DOHH2 (cell line): Measurements from ENCODE around the gene EIF3F.
A peak's percentile ranks its signal among the peaks of the same experiment; 100 is the strongest.

Experiments
- H3F3A ChIP-seq: fragments of 200-600 bp; sonication (generic), shearing (Covaris generic); 2 replicates; pipeline ENCODE4 v1.6.0; 2016; ENCODE audit warnings: antibody characterized with exemption, mild to moderate bottlenecking; ENCODE audit not compliant: control insufficient read depth, insufficient read depth
- H3K27ac ChIP-seq: fragments of 200-600 bp; sonication (generic); 2 replicates; pipeline ENCODE4 v1.5.1; 2014; ENCODE audit warnings: low read depth, mild to moderate bottlenecking, low read length, moderate library complexity
- H3K27me3 ChIP-seq: fragments of 200-600 bp; sonication (generic); 2 replicates; pipeline ENCODE4 v1.6.1; 2014; ENCODE audit warnings: mild to moderate bottlenecking, low read length, mixed read lengths; ENCODE audit not compliant: control insufficient read depth
- H3K36me3 ChIP-seq: fragments of 200-600 bp; sonication (generic); 2 replicates; pipeline ENCODE4 v1.6.1; 2014; ENCODE audit warnings: mild to moderate bottlenecking, low read length, moderate library complexity, mixed read lengths; ENCODE audit not compliant: control insufficient read depth
- H3K4me1 ChIP-seq: fragments of 200-600 bp; sonication (generic); 2 replicates; pipeline ENCODE4 v1.6.1; 2014; ENCODE audit warnings: mild to moderate bottlenecking, low read length, mixed read lengths; ENCODE audit not compliant: control insufficient read depth
- H3K4me2 ChIP-seq: fragments of 200-600 bp; sonication (generic); 2 replicates; pipeline ENCODE4 v1.6.0; 2014; ENCODE audit warnings: mild to moderate bottlenecking, low read length, moderate library complexity
- H3K4me3 ChIP-seq: fragments of 200-600 bp; sonication (generic); 2 replicates; pipeline ENCODE4 v1.5.1; 2014; ENCODE audit warnings: mild to moderate bottlenecking, low read length, mixed read lengths
- H3K79me2 ChIP-seq: fragments of 200-600 bp; sonication (generic); 2 replicates; pipeline ENCODE4 v1.6.1; 2014; ENCODE audit warnings: mild to moderate bottlenecking, low read length, mixed read lengths; ENCODE audit not compliant: control insufficient read depth
- H3K9me2 ChIP-seq: fragments of 200-600 bp; sonication (generic); replicated peaks from 2 replicates; pipeline ENCODE4 v1.6.1; 2014; ENCODE audit warnings: mild to moderate bottlenecking, low read length, mixed read lengths; ENCODE audit not compliant: control insufficient read depth
- H3K9me3 ChIP-seq: fragments of 200-600 bp; sonication (generic); 2 replicates; pipeline ENCODE4 v1.6.1; 2014; ENCODE audit warnings: antibody characterized with exemption, low read length, mixed read lengths; ENCODE audit not compliant: control insufficient read depth, insufficient read depth
- H4K20me1 ChIP-seq: fragments of 200-600 bp; sonication (generic); 2 replicates; pipeline ENCODE4 v1.6.0; 2014; ENCODE audit warnings: low read depth, mild to moderate bottlenecking, antibody characterized with exemption, low read length, moderate library complexity; ENCODE audit not compliant: control insufficient read depth, insufficient read depth
- CTCF ChIP-seq: fragments of 200-600 bp; sonication (generic); IDR thresholded peaks from one replicate; pipeline ENCODE4 v1.5.1; 2014; ENCODE audit warnings: antibody characterized with exemption, mild to moderate bottlenecking, low read depth, low read length; ENCODE audit not compliant: poor library complexity, severe bottlenecking
- EZH2phosphoT487 ChIP-seq: fragments of 200-600 bp; sonication (generic); IDR thresholded peaks from 2 replicates; pipeline ENCODE4 v1.6.1; 2017; ENCODE audit warnings: borderline replicate concordance, mild to moderate bottlenecking, antibody characterized with exemption, low read length, moderate library complexity, mixed read lengths

The EIF3F gene

GRCh38 chr11:7964873-7965272 lies 22.3 kb upstream of the EIF3F start:
- Histone ChIP-seq H3F3A (no peaks in the 10 kb centered on the region), H3K4me2 (peak overlapping the region; percentile 56), H3K36me3 (no peaks in the 10 kb centered on the region), H3K9me2 (no peaks in the 10 kb centered on the region), H3K9me3 (no peaks in the 10 kb centered on the region), H3K4me3 (peak overlapping the region; percentile 36), H3K27ac (peak overlapping the region; percentile 22; the same call in 1 of the 2 replicates), H3K27me3 (no peaks in the 10 kb centered on the region), H3K79me2 (no peaks in the 10 kb centered on the region), H4K20me1 (no peaks in the 10 kb centered on the region), H3K4me1 (peaks cover 25% of the 10 kb centered on the region)
- TF ChIP-seq CTCF (no peak), EZH2phosphoT487 (no peak)

DNA sequence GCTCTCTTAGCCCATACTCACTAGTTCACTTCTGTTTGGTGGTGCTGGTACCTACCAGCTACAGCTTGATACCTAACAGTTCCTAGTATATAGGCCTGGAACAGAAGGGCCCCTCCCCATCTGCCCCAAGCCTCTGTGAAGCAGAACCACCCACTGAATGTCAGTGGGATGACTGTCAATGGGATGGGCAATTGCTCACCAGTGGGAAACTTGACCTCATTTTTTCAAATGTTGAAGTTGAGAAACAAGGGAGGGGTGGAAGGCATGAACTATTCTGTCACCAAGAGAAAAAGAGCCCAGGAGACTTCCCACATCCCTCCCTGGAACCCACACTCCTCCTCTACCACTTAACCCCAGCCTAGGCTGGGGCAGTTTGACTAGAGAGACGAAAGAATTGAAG lies 21.8 kb upstream of the EIF3F start, which contains the start of gene NLRP10:
Gene NLRP10, minus strand, starts transcription at position 62 of the 400 bp plus-strand sequence. CDS start 1,952 bp downstream, outside the sequence.
- Histone ChIP-seq H3K4me1 (peaks cover 25% of the 10 kb centered on the region), H3K4me3 (peak within 1 kb of the TSS; percentile 36), H4K20me1 (no peaks in the 10 kb centered on the region), H3K27me3 (no peaks in the 10 kb centered on the region), H3K9me2 (no peaks in the 10 kb centered on the region), H3K79me2 (no peaks in the 10 kb centered on the region), H3K27ac (peak within 1 kb of the TSS; percentile 22; the same call in 1 of the 2 replicates), H3K4me2 (peak within 1 kb of the TSS; percentile 56), H3F3A (no peaks in the 10 kb centered on the region), H3K9me3 (no peaks in the 10 kb centered on the region), H3K36me3 (no peaks in the 10 kb centered on the region)
- no peak for TF ChIP-seq CTCF
- no peak for TF ChIP-seq EZH2phosphoT487

DNA sequence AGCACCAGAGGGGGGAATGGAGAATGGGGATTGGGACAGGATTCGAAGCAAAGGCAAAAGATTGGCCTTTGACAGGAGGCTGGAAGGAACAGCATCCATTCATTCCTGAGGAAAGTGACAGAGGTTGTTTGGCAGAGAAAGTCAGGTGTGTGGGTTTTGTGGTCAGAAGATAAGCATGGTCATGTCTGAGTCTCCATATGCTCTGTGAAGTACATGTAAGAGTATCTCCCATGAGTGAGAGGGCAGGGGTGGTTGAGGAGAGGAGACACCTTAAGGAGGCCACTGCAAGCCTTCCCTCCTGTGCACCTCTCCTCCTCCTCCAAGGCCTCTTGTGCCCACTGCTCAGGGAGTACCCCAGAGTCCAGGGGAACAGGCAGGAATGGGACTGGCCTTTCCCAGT lies 20.0 kb upstream of the EIF3F start:
- H3K4me1 ChIP-seq: peaks cover 25% of the 10 kb centered on the region
- no peak for TF ChIP-seq EZH2phosphoT487
- TF ChIP-seq CTCF: no peak
- no peak overlapping the region for H3K27ac ChIP-seq

GRCh38 chr11:7967826-7968225 lies 19.3 kb upstream of the EIF3F start:
- H3K27me3 ChIP-seq: no peaks in the 10 kb centered on the region
- peaks cover 25% of the 10 kb centered on the region for H3K4me1 ChIP-seq
- TF ChIP-seq CTCF: no peak
- H3K27ac ChIP-seq: no peak overlapping the region
- H3K9me2 ChIP-seq: no peaks in the 10 kb centered on the region
- no peaks in the 10 kb centered on the region for H3K79me2 ChIP-seq
- no peaks in the 10 kb centered on the region for H3K9me3 ChIP-seq
- no peak overlapping the region for H3K4me2 ChIP-seq
- H3K4me3 ChIP-seq: no peak overlapping the region
- no peaks in the 10 kb centered on the region for H4K20me1 ChIP-seq
- H3K36me3 ChIP-seq: no peaks in the 10 kb centered on the region
- no peaks in the 10 kb centered on the region for H3F3A ChIP-seq

More for the DNA sequence above, 20.0 kb upstream of the EIF3F start:
- H4K20me1 ChIP-seq: no peaks in the 10 kb centered on the region
- H3K9me2 ChIP-seq: no peaks in the 10 kb centered on the region
- H3K9me3 ChIP-seq: no peaks in the 10 kb centered on the region
- H3K27me3 ChIP-seq: no peaks in the 10 kb centered on the region
- H3K79me2 ChIP-seq: no peaks in the 10 kb centered on the region
- H3K4me2 ChIP-seq: no peak overlapping the region
- no peaks in the 10 kb centered on the region for H3F3A ChIP-seq
- H3K4me3 ChIP-seq: no peak overlapping the region
- no peaks in the 10 kb centered on the region for H3K36me3 ChIP-seq
